Left lobe of liver (tissue), 1 donor: ENCODE data around the gene NAA11. TPM values are rescaled to one million over a fixed set of nuclear protein-coding genes. Genes with fewer than 3 reads are reported as not detected.

Experiments
- total RNA-seq: library from RNA; stranded (reverse); gene quantifications from one replicate; pipeline ENCODE4 v1.2.1, GENCODE V29; 2021
- donor health status: DM: no; HTN: yes; CAD: no.

The NAA11 gene
- total RNA-seq, 1 donor from 2014 or later, result not detected

Other genes starting within 250 kb of the NAA11 start
- gene GK2, start 82.2 kb upstream of the NAA11 start, total RNA-seq, result not detected